GM19452 (cell line): ENCODE data around the gene TMEM185A.
"Not testable (repeated sequence)": the region's sequence is repeated elsewhere in the genome, so short reads cannot be mapped to it uniquely, and the experiment has no call there.

Experiments used
- ATAC-seq: cut with Tn5 transposase; IDR thresholded peaks from one replicate; pipeline ENCODE4 v1.9.1; 2021; ENCODE audit not compliant: unreplicated experiment

Gene TMEM185A

DNA sequence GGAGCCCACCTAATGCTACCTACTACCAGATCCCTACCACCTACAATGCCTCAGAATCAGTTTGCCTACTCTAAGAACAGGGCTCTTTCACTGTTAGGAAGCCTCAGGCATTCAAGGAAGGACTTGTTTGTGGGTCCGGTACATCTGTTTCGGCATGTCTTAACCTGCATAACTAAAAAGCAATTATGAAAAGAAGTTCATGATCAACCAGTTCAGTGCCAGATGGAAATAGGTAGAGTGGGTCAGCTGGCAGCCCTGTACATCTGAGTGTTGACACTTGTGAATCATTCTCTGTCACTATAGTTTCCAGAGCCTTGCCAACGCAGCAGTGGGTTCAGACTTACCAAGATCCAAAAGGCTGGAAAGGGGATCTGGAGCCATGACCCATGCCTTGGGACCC lies 3.3 kb downstream of the TMEM185A start:
- ATAC-seq = no peak

DNA sequence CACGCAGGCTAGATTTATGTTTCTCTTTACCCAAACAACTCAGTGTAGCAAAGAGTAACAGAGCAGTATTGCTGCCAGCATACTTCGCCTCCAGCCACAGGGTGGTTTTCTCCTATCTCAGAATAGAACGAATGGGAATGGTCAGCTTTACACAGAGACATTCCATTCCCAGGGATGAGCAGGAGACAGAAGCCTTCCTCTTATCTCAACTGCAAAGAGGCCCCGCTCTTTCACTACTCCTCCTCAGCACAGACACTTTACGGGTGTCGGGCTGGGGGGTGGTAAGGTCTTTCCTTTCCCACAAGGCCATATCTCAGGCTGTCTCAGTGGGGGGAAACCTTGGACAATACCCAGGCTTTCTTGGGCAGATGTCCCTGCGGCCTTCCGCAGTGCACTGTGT lies 4.8 kb downstream of the TMEM185A start:
- ATAC-seq = not testable (repeated sequence)

DNA sequence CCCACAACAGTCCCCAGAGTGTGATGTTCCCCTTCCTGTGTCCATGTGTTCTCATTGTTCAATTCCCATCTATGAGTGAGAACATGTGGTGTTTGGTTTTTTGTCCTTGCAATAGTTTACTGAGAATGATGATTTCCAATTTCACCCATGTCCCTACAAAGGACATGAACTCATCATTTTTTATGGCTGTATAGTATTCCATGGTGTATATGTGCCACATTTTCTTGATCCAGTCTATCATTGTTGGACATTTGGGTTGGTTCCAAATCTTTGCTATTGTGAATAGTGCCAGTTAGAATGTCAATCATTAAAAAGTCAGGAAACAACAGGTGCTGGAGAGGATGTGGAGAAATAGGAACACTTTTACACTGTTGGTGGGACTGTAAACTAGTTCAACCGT lies 11.9 kb downstream of the TMEM185A start:
- ATAC-seq = not testable (repeated sequence)

DNA sequence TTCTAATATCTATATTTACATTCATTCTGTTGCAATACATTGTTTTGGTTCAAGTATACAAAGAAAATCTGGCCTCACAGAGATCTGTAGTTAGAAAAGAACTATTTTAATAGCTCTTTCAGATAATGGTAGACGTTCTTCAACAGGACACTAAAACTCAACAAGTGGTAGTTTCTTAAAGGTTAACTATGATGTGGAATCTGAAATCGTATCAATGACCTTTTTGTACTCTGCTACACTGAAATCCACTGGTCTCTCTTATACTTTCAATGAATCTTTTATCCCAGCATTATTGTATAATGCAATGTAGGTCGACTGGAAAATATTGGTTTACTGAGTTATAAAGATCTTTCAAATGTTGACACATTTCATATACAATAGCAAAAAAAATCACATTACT lies 12.7 kb downstream of the TMEM185A start:
- no peak for ATAC-seq

DNA sequence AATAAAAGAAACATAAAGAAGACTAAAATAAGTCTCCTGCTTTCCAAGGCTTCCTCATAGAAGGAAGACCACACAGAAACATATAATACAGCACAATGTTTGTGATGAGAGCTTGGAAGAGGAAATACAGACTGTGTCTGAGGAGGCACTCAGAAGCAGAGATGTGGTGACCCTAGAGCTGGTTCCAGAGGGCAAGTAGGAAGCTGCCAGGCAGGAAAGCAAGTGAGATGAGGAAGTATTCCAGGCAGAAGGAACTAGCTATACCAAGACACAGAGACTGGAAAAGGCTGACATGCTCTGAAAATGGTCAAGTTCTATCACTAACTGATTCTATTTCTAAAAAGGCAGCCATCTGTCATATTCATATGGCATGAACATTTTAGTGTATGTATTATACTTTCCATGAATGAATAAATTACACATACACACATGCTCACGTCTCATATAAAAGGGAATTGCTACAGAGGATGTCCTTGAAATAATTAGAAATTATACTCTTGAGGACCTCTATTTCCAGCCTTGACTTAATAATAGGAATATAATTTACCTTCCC lies 19.9 kb downstream of the TMEM185A start:
- no peak for ATAC-seq

DNA sequence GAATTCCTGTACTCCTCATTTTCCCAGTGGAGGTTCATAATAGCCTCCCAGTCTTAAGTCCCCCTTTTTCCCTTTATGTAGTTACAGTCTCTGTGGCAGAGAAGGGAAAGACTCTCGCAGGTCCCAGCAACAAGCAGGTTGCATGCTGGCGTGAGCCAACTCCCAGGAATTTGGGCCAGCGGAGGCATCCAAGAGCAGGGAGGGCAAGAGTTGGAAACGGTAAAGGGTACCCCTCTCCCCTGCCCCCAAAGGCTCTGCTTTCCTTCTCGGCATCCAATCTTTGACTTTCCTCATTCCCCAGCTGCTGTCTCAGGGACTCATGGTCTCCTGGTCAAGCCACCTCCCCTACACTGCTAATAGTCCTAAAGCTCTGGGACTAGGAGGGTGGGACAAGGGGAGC lies 21.1 kb downstream of the TMEM185A start:
- no peak for ATAC-seq

DNA sequence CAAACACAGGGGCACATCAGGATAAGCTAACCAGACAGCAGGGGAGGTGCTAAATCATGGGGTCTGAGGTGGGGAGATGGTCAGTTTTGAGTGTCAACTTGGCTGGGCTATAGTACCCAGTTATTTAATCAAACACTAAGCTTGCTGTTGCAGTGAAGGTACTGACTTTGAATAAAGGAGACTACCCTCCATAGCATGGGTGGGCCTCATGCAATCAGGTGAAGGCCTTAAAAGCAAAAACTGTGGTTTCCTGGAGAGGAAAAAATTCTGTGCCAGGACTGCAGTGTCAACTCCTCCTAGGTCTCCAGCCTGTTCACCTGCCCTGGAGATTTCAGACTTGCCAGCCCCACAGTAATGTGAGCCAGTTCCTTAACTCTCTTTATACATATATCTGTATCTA lies 23.9 kb downstream of the TMEM185A start:
- ATAC-seq = no peak

DNA sequence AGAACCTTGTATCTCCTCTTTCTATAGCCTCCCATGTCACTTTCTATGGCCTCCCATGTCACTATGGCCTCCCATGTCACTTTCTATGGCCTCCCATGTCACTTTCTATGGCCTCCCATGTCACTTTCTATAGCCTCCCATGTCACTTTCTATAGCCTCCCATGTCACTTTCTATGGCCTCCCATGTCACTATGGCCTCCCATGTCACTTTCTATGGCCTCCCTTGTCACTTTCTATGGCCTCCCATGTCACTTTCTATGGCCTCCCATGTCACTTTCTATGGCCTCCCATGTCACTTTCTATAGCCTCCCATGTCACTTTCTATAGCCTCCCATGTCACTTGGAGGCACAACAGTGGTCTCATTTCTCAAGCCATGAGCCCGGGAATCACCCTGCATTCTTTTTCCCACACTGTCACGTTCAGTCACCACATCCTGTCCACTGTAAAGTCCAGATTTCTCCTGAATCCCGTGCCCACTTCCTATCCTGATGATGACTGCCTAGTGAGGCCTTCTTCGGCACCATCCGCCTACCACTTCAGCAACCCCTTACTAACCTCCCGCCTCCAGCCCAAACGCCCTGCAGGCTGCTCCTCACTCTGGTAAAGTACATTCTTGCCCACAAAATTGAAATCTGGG lies 26.2 kb downstream of the TMEM185A start:
- not testable (repeated sequence) for ATAC-seq

DNA sequence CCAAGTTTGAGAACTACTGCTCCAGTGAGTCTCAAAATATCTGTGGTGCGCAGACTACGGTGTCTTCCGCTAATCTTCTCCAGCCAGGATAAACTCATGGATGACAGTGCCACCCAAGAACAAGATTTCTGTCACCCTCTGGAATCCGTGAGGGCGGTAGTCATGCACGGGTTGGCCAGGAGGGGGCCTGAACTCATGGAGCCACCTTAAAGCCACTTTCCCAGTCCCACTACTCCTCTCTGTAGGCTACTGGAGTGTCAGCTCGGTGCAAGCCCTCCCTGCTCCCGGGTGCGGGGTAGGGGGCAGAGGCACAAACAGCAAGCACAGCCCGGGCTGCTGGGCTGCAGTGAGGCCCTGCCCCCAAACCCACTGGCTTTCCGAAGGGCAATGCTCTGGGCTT lies 33.0 kb downstream of the TMEM185A start:
- ATAC-seq = not testable (repeated sequence)

DNA sequence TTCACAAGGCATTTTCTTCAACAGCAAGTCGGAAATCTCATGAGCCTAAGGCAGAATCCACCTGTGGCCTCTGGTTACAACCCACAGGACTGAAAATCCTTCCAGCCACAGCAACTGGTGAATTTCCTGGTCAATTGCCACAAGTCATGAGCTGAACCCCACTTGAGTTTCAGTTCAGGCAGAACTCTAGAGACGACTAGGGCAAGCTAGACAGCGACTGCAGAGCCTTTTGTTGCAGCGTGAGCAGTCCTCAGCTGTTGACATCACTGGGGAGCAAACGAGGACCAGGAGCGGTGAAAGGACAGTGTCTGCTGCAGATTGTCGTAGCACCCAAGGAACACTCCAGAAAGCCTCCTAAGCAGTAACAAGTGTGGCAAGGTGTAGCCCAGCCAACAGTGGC lies 35.6 kb downstream of the TMEM185A start:
- ATAC-seq = not testable (repeated sequence)

DNA sequence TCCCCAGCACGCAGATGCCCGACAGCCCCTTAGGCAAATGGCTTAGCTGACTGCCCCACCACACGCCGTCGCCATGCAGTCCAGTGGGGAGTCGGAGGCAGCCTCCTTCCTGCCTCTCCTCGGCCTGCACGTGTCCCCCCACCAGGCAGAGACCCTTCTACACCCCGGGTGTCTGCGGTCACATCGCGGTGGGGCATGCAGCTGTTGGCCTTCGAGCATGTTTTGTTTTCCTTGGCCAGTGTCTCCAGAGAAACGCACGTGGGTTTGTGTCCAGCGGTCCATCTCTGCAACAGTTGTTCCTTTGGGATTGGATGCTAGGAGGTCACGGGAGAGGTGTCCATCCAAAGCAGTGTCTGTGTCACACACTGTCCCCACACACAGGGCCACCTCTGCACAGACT lies 36.4 kb downstream of the TMEM185A start, which contains the start of gene HSFX2:
Gene HSFX2, minus strand, starts transcription at position 101 of the 400 bp plus-strand sequence. CDS start 614 bp downstream, outside the sequence.
- not testable (repeated sequence) for ATAC-seq

DNA sequence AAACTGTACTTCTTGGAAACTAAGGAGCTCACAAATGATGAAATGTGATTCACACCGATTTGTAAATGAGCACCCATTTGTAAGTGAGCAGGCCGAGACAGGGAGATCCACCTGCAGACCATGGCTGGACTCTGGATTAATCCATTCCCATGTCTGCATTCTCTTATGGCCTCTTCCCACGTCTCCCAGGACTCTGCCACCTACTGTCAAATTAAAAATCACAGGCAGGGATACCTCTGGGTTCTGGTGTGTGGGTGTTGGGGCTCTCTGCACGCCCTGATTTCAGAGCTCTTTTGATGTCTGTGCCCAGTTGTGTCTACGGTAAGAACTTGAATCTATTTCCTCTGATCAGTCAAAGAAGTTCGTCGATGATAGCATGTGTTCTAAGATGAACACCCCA lies 40.6 kb downstream of the TMEM185A start:
- ATAC-seq = not testable (repeated sequence)

DNA sequence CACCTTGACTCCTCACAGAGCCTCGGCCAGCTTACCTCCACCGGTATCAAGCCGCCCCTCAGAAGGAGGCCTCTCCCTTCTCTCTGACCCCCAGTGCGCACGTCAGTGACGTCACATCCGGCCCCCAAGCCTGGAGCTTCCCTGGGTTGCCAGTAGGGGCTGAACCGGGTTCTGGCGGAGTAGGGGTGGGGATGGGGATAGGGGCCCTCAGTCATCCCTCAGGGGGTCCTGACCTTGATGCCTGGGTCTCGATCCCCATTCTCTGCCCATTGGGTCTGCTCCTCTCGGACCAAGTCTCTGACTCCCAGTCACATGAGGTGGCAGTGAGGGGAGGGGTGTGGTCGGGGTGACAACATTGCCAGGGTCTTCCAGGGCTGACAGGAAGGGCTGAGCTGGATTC lies 44.2 kb downstream of the TMEM185A start, which contains the start of gene MAGEA9B:
Gene MAGEA9B, minus strand, starts transcription at position 101 of the 400 bp plus-strand sequence. CDS start 4,280 bp downstream, outside the sequence.
- ATAC-seq = not testable (repeated sequence)

DNA sequence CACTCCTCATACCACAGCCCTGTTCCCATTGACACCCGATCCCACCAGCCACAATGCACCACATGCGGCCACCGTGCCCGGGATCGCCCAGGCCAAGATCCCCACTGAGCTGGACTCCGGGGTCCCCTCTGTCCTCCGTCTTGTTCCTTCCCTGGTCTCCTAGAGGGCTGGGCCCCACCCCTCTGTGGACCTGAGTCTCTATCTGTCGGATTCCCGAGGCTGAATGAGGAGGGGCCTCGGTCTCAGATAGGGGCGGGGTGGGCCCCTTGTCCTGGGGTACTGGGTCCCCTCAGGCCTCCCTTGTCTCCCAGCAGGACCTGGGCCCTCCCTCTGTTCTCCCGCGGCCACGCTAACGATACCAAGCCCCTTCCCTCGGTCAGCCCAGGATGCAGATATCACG lies 46.0 kb downstream of the TMEM185A start:
- not testable (repeated sequence) for ATAC-seq

DNA sequence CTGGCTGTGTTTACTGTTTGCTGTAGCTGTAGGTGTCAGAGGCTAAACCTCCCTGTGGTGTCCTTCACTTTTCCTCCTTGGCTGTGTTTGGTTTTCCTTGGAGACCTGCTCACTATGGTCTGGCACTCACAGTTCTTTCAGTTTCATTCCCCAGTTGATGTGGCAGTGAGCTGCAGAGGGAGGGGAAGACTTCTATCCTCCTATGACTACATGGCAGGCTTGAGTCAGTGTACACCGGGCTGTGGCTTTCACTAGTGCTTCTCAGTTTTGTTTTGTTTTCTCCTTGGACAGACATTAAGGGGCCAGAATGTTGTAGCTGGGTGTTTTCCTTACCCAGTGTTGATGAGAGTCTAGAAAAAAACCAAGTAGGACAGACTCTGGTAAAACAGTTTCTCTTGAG lies 58.1 kb downstream of the TMEM185A start:
- peak; percentile 100 for ATAC-seq

DNA sequence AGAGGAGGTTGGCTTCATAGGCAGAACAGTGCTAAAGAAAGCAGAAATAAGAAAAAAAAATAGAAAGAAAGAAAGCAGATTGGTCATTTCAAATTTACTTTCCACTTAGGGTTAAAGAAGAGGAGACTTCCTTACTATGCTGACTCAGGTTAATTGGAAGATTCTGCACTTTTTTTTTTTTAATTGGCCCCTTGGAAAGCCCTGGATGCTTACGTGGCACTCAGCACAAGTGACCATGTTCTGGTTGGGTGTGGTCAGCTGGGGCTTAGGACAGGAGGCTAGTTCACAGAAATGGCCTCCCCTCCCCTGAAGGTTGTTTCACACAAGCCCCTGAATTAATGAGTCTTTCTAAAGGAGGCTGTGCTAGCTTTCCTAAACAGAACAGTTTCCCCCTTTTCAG lies 58.8 kb downstream of the TMEM185A start:
- ATAC-seq = no peak

DNA sequence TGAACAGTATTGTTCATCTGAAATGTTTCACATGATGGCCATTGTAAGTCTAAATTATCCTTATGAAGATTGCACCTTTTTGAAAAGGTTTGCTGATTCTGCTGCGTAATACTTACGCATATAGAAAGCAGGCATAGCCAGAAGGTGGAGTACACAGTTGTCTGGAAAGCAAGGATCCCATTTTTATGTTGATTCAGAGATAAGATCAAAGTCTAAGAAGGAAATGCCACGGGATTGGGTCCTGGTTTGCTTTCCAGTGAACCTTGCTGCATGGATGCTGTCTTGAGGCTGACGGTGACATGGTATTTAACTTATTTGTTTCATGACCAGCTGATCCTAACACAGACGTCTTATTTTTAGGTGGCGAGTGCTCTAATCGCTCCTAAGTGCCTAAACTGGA lies 59.8 kb downstream of the TMEM185A start:
- no peak for ATAC-seq

DNA sequence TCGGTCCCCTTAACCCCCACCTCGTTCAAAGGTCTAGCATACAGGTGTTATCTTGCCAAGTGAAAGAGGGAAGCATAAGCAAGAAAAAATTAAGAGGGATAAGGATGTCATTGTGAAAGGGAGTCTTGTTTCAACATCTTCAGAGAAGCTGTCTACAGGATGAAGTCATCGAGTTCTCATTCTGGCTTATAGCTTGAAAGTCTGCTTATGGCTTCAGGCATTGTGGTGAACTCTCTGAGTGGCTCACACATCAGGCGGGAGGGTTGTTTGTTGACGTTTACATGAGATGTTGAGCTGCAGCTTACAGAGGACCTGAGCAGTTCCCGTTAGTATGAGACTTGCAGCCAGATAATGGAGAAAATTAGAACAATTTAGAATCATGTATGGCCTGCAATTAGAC lies 60.9 kb downstream of the TMEM185A start:
- ATAC-seq = no peak

DNA sequence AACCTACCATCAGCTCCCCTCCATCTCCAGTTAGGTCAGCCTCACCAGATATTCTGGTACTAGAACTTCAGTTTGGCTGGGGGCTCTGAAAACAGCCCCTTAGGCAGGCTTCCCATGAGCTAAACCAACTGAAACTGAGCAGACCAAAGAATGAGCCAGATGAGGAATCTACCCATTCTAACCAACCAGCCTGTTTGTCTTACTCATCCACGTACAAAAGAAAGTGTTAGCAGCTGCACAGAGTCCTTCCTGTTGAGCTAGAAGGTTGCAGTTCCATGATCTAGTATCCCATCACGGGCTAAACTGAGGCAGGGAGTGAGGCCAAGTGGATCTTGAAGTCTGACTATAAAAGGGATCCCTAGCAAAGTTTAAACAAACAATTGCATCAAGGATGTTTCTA lies 61.8 kb downstream of the TMEM185A start:
- ATAC-seq = no peak

DNA sequence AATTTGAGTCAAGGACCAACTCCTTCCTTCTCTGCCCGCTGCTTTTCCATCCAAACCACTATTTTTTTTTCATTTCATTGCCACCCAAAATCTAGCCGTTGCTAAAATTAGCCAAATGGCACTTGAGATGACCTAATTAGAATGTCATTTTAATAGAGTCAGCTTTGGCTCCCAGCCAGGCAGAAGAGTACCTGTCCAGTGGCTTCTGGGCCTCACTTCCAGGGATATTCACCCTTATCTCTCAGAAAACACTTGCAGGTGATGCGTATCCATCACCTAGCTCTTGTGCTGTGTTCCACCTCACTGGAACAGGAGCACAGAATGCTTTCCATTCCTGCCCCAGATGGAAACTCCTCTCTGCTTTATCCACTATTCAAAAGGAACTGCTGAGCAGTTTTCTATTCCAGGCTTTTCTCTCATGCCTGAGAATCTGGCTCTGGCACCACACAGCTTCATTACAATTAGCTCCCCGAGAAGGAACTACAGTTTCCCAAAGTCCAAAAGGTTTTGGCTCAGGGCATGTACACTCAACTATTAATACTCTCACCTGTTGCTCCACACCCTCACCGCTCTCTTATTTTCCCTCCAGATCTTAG lies 62.8 kb downstream of the TMEM185A start:
- no peak for ATAC-seq

DNA sequence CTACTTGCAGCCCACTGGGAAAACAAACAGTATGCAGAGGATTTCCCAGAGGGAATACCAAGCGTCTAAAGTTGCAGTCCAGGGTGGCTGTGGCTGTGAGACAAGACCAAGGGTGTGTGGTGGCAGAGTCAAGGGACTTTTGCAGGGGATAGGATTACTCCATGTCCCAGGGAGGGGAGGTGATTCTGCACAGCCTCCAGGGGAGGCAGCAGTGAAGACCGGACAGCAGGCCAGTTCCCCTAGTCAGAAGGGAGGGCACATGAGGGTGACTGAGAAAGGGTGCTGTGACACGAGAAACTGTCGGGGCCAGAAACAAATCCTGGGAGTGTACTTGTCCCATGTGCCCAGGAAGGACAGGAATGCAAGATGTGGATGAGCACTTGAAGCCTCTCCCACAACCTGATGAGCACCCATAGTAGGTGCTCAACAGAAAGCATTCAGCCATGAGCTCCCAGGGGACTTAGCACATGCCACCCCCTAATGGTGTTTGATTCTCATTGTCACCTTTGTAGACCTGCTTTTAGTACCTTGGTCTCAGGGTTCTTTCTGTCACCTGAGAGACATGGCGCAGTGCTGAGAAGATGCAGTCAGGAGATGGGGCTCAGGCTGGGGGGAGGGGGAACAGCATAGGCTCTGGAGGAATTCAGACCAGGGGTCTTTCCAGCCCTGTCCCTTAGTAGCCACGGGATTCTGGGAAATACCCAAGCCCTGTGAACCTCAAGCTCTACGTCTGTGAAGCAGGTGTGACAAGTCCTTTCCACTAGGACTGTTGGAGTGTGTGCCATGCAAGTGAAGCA lies 63.8 kb downstream of the TMEM185A start:
- no peak for ATAC-seq

DNA sequence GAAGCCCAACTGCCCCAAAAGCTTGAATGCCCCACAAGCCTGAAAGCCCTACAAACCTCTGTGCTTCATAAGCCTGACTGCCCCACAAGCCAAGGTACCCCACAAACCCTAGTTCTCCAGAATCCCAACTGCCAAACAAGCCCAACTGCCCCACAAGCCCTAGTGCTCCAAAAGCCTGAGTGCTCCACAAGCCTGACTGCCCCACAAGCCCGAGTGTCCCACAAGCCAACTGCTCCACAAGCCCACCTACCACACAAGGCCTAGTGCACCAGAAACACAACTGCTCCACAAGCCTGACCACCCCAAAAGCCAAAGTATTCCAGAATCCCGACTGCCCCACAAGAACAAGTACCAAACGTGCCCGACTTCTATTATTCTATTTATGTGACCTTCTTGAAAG lies 68.2 kb downstream of the TMEM185A start:
- no peak for ATAC-seq
